ENCODE results near the gene ZEB2.

DNA sequence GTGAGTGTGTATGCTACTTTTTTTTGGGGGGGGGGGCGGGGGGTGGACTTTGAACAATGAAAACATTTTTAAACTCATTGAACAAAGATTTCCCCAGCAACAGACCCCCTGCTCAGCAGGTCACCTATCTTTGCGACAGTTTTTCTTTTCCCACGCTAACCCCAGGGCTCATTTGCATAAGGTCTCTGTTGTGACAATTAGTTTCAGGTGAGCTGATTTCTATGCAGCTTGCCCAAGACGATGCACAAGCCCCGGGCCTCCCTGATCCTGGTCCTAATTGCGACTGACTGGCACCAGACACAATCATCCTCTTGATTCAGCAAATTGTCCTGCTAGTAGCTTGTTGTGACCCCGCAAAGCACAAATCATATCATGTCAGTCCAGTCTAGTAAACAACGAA, 40.3 kb downstream of the ZEB2 start:
- TF ChIP-seq EZH2phosphoT487 (IDR thresholded peaks at IDR 0.05; ENCODE audit: borderline replicate concordance): no peak
- TF ChIP-seq, protein P1, sequence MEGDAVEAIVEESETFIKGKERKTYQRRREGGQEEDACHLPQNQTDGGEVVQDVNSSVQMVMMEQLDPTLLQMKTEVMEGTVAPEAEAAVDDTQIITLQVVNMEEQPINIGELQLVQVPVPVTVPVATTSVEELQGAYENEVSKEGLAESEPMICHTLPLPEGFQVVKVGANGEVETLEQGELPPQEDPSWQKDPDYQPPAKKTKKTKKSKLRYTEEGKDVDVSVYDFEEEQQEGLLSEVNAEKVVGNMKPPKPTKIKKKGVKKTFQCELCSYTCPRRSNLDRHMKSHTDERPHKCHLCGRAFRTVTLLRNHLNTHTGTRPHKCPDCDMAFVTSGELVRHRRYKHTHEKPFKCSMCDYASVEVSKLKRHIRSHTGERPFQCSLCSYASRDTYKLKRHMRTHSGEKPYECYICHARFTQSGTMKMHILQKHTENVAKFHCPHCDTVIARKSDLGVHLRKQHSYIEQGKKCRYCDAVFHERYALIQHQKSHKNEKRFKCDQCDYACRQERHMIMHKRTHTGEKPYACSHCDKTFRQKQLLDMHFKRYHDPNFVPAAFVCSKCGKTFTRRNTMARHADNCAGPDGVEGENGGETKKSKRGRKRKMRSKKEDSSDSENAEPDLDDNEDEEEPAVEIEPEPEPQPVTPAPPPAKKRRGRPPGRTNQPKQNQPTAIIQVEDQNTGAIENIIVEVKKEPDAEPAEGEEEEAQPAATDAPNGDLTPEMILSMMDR (conservative IDR thresholded peaks at IDR 0.05; ENCODE audit: low read length): no peak

Measured in Loucy (cell line).